GM18526 (cell line): ENCODE results near the gene STT3B.

Source experiments
- POLR2A ChIP-seq: IDR thresholded peaks from 3 replicates; pipeline ENCODE4 v1.6.1; 2011; ENCODE audit not compliant: insufficient read length; ENCODE audit errors: extremely low read depth

STT3B gene

DNA sequence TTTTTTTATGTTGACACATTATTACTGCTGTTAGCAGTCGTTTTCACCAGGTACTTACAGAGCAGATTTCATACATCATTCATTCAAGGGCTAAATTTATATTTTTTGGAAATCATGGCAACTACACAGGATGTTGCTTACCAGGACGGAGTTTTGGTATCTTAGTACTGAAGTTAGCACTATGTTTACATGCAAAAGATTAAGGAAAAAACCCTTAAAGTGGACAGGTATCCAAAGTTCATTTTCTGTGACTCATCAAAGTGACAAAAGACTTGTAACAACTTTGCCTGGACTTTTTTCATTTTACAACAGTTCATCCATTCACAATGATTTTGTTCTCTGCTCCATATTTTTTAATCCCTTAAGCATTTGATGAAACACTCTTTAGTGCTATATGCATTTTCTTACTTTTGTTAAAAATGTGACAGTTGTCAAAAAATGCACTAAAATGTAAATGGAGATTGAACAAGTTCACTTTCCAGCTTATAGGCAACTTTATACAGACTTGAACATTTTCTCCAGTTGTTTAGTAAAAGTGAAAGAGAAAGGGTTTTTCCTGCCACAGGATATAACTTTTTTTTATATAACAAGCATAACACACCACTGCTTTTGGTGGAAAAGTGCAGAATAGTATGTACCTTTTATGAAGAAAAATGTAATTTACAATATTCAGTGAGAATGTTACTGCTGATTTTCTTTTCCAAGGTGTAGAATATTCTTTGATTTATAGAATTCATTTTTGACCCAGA is 104.1 kb downstream of the STT3B start:
- no peak for TF ChIP-seq POLR2A

DNA sequence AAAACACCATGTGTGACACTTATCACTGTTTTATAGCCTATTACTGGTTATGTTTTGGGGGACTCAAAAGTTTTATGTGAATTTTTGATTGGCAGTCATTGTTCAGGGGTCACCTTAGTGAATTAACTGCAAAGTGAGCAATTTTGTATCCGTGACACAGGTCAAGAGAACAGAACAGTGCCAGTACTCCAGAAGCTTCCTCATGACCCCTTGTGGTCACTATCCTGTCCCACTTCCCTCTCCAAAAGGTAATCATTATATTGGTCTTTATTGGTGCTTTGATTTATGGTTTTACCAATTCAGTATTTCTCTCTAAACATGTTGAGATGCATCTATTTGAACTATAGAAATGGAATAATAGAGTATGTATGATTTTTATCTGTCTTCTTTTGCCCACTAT is 107.1 kb downstream of the STT3B start:
- no peak for TF ChIP-seq POLR2A

DNA sequence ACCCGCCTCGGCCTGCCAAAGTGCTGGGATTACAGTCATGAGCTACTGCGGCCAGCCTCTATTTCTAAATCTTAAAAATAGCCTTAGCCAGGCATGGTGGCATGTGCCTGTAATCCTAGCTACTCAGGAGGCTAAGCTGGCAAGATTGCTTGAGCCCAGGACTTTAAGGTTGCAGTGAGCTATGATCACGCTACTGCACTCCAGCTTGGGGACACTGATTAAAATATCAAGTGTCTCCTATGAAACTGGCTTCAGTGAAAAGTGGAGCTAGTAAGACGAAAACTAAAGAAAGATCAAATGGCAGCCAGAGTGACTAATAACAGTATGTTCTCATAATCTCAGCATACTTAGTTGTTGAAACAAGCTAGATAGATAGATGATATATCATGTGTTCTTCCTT is 112.5 kb downstream of the STT3B start:
- no peak for TF ChIP-seq POLR2A

DNA sequence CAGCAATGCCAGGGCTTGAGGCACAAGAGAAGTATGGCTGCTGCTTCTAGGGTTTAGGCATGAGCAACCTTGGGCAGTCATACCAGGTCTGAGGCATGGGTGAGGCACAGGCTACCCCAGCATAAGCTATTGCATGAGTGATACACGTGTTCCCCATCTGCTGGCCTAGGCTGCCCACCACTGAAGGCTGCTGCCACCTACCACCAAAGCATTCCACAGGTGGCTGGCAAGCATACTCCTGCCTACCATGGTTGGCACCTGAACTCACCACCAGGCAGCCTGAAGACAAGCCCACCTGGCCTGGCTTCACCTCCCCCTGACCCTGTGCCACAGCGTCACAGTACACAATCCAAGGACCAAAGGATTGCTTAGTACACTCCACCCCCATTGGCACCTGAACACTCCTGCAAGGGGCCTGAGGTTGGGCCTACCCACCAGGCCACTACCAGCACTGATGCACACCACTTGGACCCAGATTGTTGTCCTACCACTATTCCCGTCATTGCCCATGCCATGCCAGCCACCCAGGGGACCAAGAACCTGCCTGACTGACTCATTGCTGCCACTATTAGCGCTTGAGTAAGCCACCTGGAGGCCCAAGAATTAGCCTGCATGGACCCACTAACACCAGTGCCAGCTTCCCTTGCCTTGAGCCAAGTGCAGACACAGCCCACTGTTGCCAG is 115.7 kb downstream of the STT3B start:
- TF ChIP-seq POLR2A: no peak

DNA sequence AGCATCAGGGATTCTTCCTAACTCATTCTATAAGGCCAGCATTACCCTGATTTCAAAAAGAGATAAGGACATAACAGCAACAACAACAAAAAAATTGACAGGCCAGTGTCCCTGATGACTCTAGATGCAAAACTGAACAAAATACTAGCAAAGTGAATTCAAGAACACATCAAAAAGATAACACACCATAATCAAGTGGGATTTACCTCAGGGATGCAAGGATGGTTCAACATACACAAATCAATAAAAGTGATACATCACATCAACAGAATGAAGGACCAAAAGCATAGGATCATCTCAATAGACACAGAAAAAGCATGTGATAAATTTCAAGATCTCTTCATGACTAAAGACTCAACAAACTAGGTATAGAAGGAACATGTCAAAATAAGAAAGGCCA is 119.6 kb downstream of the STT3B start:
- TF ChIP-seq POLR2A: no peak

DNA sequence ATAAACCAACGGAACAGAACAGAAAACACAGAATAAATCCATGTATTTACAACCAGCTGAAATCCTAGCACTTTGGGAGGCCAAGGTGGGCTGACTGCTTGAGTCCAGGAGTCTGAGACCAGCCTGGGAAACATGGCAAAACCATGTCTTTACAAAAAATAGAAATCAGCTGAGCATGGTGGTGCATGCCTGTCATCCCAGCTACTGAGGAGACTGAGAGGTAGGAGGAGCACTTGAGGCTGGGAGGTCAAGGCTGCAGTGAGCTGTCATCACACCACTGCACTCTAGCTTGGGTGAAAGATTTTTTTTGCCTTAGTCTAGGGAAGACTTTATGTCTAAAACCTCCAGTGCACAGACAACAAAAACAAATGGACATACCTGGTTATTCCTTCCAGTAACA is 120.7 kb downstream of the STT3B start:
- TF ChIP-seq POLR2A: no peak

DNA sequence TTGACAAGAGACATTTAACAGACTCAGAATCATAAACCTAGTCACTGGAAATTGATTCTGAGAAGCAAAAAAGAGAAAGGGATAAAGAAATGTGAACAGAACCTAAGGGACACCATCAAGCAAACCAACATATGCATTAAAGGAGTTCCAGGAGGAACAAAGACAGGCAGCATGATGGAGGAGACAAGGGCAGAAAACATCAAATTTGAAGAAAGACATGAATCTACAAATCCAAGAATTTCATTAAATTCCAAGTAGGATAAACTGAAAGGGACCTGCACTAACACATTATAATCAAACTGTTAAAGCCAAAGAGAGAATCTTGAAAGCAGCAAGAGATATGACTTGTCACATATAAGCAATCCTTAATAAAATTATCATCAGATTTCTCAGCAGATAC is 122.3 kb downstream of the STT3B start:
- no peak for TF ChIP-seq POLR2A

DNA sequence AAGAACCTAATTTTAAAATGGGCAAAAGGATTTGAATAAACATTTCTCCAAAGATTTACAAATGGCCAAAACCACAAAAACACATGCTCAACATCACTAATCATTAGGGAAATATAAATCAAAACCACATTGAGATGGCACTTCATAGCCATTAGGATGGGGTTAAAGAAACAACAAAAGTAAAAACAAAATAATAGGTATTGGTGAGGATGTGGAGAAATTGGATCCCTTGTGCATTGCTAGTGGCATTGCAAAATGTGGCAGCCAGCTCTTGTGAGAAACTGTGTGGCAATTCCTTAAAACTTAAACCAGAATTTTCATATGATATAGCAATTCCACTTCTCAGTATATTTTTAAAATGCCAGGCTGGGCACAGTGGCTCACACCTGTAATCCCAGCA is 126.5 kb downstream of the STT3B start:
- no peak for TF ChIP-seq POLR2A

DNA sequence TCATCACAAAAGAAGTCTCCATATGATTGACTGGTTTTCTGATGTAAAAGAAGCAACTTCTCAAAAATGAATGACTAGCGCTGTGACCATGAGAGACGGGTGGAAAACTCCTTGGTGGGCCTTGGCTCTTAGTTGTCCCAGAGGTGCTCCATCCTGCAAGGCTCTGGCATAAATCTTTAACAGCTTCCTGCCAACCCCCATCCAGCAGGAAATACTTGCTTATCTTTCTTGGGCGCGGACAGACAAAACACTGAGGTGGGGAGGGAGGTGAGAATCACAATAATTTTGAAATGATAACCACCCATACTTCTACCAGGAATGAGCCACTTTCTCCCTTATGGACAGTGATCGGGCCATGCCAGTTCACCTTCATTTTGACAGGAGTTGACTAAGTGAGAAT is 128.6 kb downstream of the STT3B start:
- TF ChIP-seq POLR2A: no peak

DNA sequence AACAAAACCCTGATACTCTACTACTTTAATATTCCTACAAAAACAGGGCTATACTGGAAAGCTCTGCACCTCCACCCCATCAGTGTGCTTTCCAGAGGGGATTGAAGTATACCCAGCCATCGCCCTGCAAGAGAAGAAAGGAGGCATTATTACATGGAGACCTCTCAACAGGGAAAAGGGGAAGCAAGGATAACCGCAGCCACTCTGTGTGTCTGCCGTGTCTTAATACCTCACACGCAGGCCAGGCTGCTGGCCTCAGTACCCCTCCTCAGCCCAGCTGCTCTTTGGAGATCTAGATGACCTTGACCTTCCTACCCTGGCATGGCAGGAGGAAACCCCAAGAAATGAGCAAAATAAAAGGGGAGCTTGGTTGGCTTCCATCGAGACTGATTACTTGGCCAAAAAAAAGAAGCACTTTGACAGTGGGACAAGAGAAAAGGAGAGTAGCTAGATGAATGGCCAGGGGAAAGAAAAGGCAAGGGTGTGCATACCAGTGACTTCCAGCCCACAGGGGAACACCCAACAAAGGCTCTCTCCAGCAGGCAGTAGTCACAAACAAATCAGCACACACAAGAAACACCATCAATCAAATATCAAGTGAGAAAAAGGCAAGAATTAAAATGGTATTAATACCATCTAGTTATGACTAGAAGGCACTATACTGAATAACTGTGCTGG is 129.4 kb downstream of the STT3B start:
- no peak for TF ChIP-seq POLR2A

DNA sequence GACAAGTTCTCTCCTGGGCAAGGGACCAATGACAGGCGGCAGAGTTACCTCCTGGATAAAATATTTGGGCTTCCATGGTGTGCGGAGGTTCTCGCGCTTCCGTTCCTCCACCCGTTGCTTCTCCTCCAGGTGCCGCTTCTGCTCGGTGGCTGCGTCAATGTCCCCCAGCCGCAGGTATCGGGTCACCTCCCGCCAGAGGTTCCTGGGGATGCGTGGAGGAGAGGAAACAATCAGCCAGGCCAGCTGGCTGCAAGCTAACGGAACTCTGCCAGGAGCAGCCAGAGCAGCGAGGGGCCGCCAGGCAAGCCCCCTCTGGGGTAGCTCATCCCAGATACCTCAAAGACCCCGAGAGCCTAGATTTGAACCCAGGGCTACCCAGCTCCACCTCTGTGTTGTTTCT is 131.3 kb downstream of the STT3B start:
- no peak for TF ChIP-seq POLR2A

DNA sequence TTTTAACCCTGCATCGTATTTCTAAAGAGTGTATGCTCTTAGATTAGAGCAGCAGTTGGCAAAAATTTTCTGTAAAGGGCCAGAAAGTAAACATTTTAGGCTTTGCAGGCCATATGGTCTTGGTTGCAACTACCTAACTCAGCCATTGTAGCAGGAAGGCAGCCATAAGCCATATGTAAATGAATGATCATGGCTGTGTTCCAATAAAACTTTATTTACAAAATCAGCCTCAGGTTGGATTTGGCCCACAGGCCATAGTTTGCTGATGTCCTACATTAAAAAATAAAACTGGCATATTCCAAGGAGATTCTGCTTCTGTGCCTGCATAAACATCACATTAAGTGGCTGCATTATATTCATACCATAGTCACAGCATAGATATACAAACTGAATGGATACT is 134.9 kb downstream of the STT3B start:
- TF ChIP-seq POLR2A: no peak

DNA sequence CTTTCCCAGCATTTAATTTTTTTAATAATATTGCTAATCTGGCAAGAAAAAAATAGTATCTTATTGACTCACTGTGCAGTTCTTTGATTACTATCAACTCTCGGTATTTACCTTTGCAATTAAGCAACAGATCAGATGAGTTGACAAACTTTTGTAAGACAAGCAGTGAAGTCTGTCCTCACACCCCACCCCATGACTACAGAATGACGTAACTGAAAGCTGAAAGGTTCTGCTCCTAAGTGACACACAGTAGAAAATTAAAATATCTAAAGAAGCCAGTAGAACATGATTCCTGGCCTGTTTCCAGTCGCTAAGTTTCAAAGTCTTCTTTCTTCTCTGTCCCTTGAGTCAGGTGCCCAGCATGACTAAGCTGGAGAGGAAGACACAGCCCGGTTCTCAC is 135.5 kb downstream of the STT3B start:
- no peak for TF ChIP-seq POLR2A

DNA sequence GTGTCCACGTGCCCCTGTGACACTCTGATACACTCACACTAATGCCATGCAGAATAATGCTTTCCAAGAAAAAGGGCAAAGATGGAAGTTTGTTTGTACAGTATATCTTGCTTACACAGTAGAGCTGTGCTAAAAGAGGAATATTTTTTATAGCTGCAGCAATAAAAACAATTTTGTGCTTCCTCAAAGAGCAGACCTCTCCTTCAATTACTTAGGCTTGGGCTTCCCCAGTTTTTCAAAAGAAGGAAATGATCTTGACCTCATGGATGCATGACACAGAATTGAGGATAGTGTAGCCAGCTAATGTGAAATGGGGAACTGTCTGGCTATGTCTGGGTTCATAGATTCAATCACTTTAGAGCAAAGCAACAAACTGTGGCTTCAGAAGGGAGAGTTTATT is 137.4 kb downstream of the STT3B start:
- no peak for TF ChIP-seq POLR2A

DNA sequence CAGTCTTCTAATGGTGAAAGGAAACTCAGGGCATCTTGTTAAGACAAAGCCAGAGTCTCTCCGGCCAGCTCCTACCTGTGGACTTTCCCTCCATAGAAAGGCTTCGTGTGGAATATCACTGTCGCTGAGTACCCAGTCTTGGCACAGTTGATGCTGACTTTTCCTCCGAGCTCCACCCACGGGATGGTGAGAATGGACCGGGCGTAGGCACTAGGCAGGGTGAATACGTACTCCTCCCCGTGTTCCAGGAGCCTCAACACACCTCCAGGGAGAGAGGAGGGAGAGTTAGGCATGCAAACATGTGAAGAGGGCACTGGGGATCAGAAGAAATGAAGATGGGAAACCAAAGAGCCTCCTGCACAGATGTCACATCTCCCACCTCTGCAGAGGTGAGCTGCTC is 138.0 kb downstream of the STT3B start:
- no peak for TF ChIP-seq POLR2A

DNA sequence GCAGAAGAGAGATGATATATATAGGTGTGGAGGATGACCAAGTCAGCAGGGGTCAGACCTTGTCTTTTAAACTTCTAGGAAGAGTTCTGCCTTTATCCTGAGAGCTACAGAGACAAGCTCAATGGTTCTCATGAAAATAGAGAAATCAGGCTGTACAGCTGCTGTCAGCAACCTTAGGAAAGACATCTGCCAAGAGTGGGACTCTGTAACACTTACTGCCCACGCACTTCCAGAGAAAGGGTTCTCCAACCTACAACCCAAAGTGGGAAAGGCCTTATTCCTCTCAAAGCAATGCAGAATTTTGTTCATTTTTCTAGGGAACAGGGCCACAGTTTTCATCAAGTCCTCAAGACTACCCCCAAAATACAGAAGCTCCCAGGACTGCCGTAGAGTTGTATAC is 138.7 kb downstream of the STT3B start:
- no peak for TF ChIP-seq POLR2A
